ENCODE data around the gene NTN5. TPM values are rescaled to one million over a fixed set of nuclear protein-coding genes. Genes with fewer than 3 reads are reported as not detected.
"Not testable (repeated sequence)": the region's sequence is repeated elsewhere in the genome, so short reads cannot be mapped to it uniquely, and the experiment has no call there.

Gene NTN5
- total and polyA plus RNA-seq, 11 donors = 0.11 to 0.42 (median 0.16) TPM; not detected in 7

- DNase-seq (peak in 4 of 5 donors; percentile 33 to 52 (median 47)), ATAC-seq (peak in 1 of 4 donors; percentile 3)
- TF ChIP-seq CTCF (IDR thresholded peaks at IDR 0.05) (no peak), POLR2A (IDR thresholded peaks at IDR 0.05) (no peak)
- peak within 1 kb of the TSS in 11 of 12 donors; percentile 42 to 71 (median 62) for H3K4me3 ChIP-seq
- 63 to 78% (median 71%) methylated on average over 27 to 33 of the region's 33 CpGs for whole genome bisulfite sequencing, 4 donors
- peak within 1 kb of the TSS; percentile 19 to 94 (median 87) for H3K27ac ChIP-seq
- peaks cover 0 to 38% (median 10%) of the 10 kb centered on the region in 9 donors for H3K36me3 ChIP-seq
- intact Hi-C loops (cut with DNase I) = loop anchor here in 3 of 10 donors (5.0 to 10.0 kb wide), 3 partner anchors 45 to 75 kb away; partner anchors contain the start of genes CA11 (in 2 of the 3) and NTN5 (in 1 of the 3)
- no peaks in the 10 kb centered on the region for H3K9me3 ChIP-seq
- H3K27me3 ChIP-seq = no peaks in the 10 kb centered on the region
- H3K4me1 ChIP-seq = peaks cover 10 to 75% (median 48%) of the 10 kb centered on the region in 12 donors
Observed at GRCh38 chr19:48719263-48720171, 46.7 kb upstream of the NTN5 start, which contains the start of gene MAMSTR. TSS of gene MAMSTR (minus strand) at chr19:48719725. CDS start at chr19:48719031, 694 bp downstream.

- H3K36me3 ChIP-seq = peaks cover 0 to 30% (median 4%) of the 10 kb centered on the region in 9 donors
- intact Hi-C loops (cut with DNase I) = loop anchor here in 2 of 10 donors (5.0 to 10.0 kb wide), 2 partner anchors 71 to 74 kb away; partner anchors contain the start of gene CA11 (in 2 of the 2)
- peak overlapping the region in 2 of 12 donors; percentile 3 to 69 for H3K4me3 ChIP-seq
- H3K27me3 ChIP-seq = no peaks in the 10 kb centered on the region
- 43 to 60% (median 57%) methylated on average over 14 to 15 of the region's 15 CpGs for whole genome bisulfite sequencing, 4 donors
- ATAC-seq (no peak), DNase-seq (peak in 4 of 5 donors; percentile 36 to 56 (median 48))
- H3K4me1 ChIP-seq = peaks cover 4 to 68% (median 43%) of the 10 kb centered on the region in 12 donors
- peak overlapping the region; percentile 3 to 94 (median 87) for H3K27ac ChIP-seq
- TF ChIP-seq POLR2A (IDR thresholded peaks at IDR 0.05) (no peak), CTCF (IDR thresholded peaks at IDR 0.05) (no peak)
- H3K9me3 ChIP-seq = no peaks in the 10 kb centered on the region
Observed at GRCh38 chr19:48718711-48719231, 46.0 kb upstream of the NTN5 start.

- H3K4me3 ChIP-seq, DNase-seq, H3K27me3 ChIP-seq, ATAC-seq, H3K9me3 ChIP-seq: not testable (repeated sequence)
- Histone ChIP-seq H3K4me1 (peaks cover 4 to 74% (median 47%) of the 10 kb centered on the region in 12 donors), H3K27ac (peak overlapping the region in 5 of 12 donors; percentile 15 to 90 (median 84)), H3K36me3 (peaks cover 0 to 24% (median 4%) of the 10 kb centered on the region in 9 donors)
- WGBS, 4 donors = 92 to 96% (median 95%) methylated on average over 13 of the region's 13 CpGs
- intact Hi-C loops (cut with DNase I) = loop anchor here in 2 of 10 donors (5.0 to 10.0 kb wide), 2 partner anchors 71 to 73 kb away; partner anchors contain the start of gene CA11 (in 2 of the 2)
Observed at GRCh38 chr19:48718106-48718505, 45.3 kb upstream of the NTN5 start.

- TF ChIP-seq CTCF (IDR thresholded peaks at IDR 0.05) (no peak), POLR2A (IDR thresholded peaks at IDR 0.05) (no peak)
- Histone ChIP-seq H3K4me1 (peaks cover 4 to 74% (median 49%) of the 10 kb centered on the region in 12 donors), H3K27ac (peak overlapping the region; percentile 30 to 91 (median 87)), H3K27me3 (no peaks in the 10 kb centered on the region), H3K9me3 (no peaks in the 10 kb centered on the region), H3K4me3 (peak overlapping the region in 9 of 12 donors; percentile 36 to 79 (median 61)), H3K36me3 (peaks cover 0 to 10% (median 0%) of the 10 kb centered on the region in 9 donors)
- ATAC-seq (peak in 3 of 4 donors; percentile 0 to 7 (median 3)), DNase-seq (peak in 4 of 5 donors; percentile 71 to 78 (median 74))
- intact Hi-C loops (cut with DNase I) = loop anchor here in 2 of 10 donors (5.0 to 10.0 kb wide), 2 partner anchors 69 to 72 kb away; partner anchors contain the start of gene CA11 (in 2 of the 2)
- whole genome bisulfite sequencing, 4 donors = 5 to 14% (median 7%) methylated on average over 12 to 24 of the region's 24 CpGs
Observed at GRCh38 chr19:48716562-48717291, 43.9 kb upstream of the NTN5 start.

Data from heart left ventricle (tissue), 16 donors.